ENCODE results near the gene GPC5.
"Not testable (repeated sequence)": the region's sequence is repeated elsewhere in the genome, so short reads cannot be mapped to it uniquely, and the experiment has no call there.

GPC5 gene

GRCh38 chr13:92821324-92821723 is 1422.9 kb downstream of the GPC5 start:
- no peak for DNase-seq

DNA sequence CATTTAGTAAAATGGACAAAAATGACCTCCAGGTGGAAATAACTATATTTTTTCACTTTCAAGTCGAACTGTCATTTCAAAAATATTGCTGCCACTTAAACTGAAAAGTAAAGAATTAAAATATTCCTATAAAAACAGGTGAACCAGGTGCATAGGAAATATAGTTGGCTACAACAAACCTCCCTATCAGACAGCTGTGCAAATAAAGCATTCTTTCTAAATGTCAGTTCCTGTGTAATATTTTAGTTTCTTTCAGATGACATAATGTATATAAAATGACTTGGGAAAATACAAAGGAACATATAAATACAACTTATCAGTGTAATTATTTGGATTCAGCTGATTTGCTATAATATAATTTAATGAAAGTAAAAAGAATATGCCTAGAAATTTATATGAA is 1424.6 kb downstream of the GPC5 start:
- DNase-seq = no peak

- DNase-seq = no peak
These were observed 1427.6 kb downstream of the GPC5 start for GRCh38 chr13:92825938-92826596.

DNA sequence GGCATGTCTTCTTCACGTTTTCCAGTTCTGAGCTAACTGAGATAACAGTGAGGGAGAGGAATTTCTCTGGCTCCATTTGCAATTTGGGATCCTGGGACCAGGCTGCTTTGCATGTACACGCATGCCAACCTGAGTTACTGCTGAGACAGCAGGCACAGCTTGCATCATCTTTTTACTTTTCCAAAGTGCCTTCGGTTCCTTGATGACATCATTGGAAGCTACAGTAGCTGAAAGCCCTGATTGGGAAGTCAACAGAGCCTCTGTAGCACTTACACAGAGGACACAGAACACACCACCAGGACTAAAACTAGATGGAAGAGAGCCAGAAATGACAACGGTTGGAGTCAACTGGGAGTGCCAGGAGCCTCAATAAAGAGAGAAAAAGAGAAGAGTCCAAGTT is 1429.1 kb downstream of the GPC5 start:
- DNase-seq = no peak

DNA sequence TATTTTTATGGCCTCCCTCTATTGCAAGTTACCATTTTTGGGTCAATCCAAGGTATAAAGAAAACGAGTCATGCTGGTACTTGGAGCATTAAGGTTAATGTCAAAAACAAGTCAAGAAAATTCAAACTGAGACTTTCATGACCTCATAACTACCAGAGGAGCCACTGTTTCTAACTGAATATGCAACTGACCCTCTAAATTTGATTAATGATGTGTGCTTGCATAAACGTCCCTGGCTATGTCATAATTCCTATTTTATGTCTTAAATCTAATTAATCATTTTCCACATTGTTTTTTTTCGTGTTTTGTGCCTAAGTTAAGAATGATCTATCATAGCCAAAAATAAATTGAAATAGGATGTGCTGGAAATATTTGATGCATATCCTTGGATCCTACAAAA is 1431.5 kb downstream of the GPC5 start:
- no peak for DNase-seq

GRCh38 chr13:92830821-92831220 is 1432.4 kb downstream of the GPC5 start:
- DNase-seq = no peak

DNA sequence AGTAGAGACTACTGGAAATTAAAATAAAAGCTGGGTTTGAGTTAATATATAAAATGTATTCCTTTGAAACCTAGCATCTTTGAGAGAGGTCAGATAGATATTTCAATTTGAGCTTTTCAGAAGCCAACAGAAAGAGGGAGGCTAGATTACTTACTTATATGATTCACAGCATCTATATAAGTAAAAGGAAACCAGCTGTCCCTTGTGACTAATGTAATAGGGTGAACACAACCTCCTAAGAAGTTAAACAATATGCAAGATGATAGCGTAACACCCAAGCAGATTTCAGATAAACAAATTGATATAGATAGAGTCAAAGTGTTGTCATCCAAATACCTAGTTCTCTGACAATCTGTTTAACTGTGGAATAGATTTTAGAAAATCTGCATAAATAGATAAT is 1434.7 kb downstream of the GPC5 start:
- no peak for DNase-seq

- no peak for DNase-seq
These were observed 1437.8 kb downstream of the GPC5 start for GRCh38 chr13:92836171-92836570.

DNA sequence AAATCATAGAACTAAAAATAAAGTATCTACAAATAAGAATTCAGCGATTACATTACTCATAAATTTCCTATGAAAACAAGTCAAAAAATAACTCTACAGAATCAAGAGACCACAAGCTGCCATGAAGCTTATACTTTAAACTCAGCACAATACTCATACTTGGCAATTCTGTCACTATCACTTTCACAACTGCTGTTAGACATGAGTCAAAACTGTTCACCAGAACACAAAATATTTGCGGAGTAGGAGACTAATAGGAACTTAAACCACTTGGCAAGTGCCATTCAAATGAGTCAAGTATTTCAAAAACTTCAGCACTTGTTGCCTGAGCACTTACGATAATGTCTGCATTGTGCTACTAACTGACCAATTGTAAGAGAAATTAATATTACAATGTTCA is 1440.4 kb downstream of the GPC5 start:
- no peak for DNase-seq

- no peak for DNase-seq
These were observed 1443.7 kb downstream of the GPC5 start for GRCh38 chr13:92842145-92842544.

DNA sequence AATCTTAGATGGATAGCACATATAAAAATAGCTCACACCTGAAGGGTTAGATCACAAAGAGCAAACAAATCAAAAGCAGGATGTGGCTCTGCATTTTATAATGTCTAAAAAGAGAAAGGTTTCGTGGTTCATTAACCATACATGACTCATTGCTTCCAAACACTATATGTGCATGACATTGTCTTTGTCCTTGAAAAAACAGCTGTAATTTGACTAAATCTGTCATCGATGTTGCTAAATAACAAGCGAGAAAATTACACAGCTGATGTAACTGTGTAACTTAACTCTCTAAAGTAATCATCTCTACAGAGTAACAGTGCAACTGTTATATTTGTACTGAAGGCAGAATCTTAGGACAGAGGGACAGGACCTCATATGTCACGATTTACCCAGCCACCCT is 1445.1 kb downstream of the GPC5 start:
- no peak for DNase-seq

GRCh38 chr13:92849381-92849780 is 1451.0 kb downstream of the GPC5 start:
- no peak for DNase-seq

- no peak for DNase-seq
These were observed 1466.3 kb downstream of the GPC5 start for GRCh38 chr13:92864584-92865284.

DNA sequence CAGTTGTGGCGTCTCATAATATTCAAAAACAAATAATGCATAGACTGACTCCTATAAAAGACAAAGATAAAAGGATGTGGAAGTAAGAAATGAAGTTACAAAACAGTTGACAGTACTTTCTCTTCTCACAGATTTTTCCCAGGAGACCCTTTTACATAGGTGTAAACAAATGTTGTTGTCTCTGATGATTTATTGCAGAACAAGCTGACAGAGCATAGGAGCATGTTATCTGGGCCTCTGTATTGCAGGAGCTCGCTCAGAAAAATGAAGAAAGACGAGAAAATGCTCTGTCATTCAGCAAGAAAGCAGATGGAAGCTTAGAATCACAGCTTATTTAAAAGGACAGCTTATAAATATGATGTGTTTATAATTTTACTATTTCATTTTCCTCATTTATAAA is 1474.6 kb downstream of the GPC5 start:
- no peak for DNase-seq

- DNase-seq = no peak
These were observed 1488.2 kb downstream of the GPC5 start for GRCh38 chr13:92886535-92887077.

DNA sequence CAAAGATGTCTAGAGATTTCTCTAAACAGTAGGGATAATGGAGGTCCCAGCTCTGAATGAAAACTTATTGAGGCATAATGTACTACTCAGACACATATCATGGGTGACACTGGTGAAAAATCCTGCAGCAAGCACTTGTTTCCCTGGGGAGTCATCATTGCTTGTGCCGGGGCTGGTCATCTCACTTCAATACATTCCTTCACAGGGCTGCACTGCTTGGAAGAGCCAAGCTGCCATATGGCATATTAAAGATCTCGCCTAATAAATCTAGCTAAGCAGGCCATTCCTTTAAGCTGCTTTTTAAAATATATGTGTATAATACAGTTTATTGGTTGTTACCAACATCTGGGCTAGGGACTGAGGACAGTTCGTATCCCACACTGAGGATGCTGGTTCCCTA is 1496.0 kb downstream of the GPC5 start:
- no peak for DNase-seq

GRCh38 chr13:92896842-92897241 is 1498.4 kb downstream of the GPC5 start:
- no peak for DNase-seq

DNA sequence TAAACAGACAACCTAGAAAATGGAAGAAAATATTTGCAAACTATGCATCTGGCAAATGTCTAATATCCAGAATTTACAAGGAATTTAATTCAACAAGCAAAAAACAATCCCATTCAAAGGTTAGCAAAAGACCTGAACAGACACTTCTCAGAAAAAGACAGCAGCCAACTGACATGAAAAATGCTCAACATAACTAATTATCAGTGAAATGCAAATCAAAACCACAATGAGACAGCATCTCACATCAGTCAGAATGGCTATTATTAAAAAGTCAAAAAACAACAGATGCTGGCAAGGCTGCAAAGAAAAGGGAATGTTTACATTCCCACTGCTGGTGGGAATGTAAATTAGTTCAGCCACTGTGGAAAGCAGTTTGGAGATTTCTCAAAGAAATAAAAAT is 1500.5 kb downstream of the GPC5 start:
- DNase-seq = not testable (repeated sequence)

GRCh38 chr13:92900446-92900845 is 1502.0 kb downstream of the GPC5 start:
- no peak for DNase-seq

DNA sequence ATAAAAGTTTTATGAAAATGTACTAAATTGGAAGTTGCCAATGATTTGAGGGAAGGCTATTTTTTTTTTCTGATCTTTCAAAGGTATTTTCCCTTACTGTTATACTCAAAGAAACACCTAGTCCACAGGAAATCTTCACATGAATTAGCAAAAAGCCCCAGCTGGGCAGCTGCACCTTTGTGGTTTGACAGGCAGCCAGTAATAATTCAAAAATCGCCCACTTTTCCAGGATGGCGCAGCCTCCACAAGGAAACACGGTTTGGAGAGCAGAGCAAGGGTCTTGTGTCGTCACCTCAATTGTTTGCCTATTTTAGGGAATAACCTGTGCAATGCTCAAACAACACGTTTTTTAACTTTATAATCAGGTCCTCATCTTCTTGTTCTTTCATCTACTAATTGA is 1503.3 kb downstream of the GPC5 start:
- DNase-seq = no peak

DNA sequence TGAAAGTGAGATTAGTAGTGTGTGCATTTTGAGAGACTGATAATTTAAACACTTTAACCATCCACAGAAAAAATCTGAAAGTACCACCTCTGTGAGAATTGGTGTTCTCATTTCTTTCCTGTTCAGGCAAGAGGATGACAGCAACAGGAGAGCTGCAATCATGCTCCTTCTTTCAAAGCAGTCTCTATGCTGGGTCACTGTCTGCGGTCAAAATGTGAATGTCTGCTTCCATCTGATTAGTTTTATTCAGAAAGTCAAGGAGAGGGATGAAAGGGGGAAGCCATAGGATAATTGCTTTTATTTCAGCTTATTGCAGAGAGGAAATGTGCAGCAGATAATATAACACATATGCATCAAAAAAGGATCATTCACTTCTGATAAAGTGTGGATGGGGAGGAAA is 1514.2 kb downstream of the GPC5 start:
- DNase-seq = no peak

GRCh38 chr13:92913840-92914239 is 1515.4 kb downstream of the GPC5 start:
- DNase-seq = no peak
